Testis (tissue), 3 donors: ENCODE data around the gene ZCCHC2. TPM values are rescaled to one million over a fixed set of nuclear protein-coding genes. Genes with fewer than 3 reads are reported as not detected.

Source experiments
- DNase-seq: peaks from one replicate; pipeline ENCODE4 v3.0.0-alpha.2; 2019
- H3K27ac ChIP-seq, 2 donors: fragments of 200-600 bp; sonication (generic); one replicate each; pipeline ENCODE4 v1.5.1; 2019
- H3K27me3 ChIP-seq: fragments of 200-600 bp; sonication (generic); one replicate; pipeline ENCODE4 v1.5.1; 2019
- H3K36me3 ChIP-seq: fragments of 200-600 bp; sonication (generic); one replicate; pipeline ENCODE4 v1.5.1; 2017; ENCODE audit warnings: low read depth; ENCODE audit errors: missing control alignments
- H3K4me1 ChIP-seq: fragments of 200-600 bp; sonication (generic); one replicate; pipeline ENCODE4 v1.5.1; 2019
- H3K4me3 ChIP-seq, 2 donors: fragments of 200-600 bp; sonication (generic); one replicate each; pipeline ENCODE4 v1.5.1; 2017 to 2019
- H3K9me3 ChIP-seq: fragments of 200-600 bp; sonication (generic); one replicate; pipeline ENCODE4 v1.5.1; 2017
- POLR2A ChIP-seq: fragments of 450-650 bp; IDR thresholded peaks from one replicate; pipeline ENCODE4 v1.6.1; 2017; ENCODE audit warnings: antibody characterized with exemption, mild to moderate bottlenecking, moderate library complexity
- WGBS, 2 donors: methylation state at CpG; one replicate each; pipeline ENCODE4 v1.1.5; 2018; 5-methylcytosine and 5-hydroxymethylcytosine counted together
- intact Hi-C: fragments of 100-400 bp; cut with DNase I; formaldehyde crosslinking; loops from one replicate; pipeline ENCODE4 v1.15.1; 2023; ENCODE audit warnings: low total_unique reads
- polyA plus RNA-seq: library from polyadenylated mRNA; stranded (reverse); fragments of 350-450 nt; fragmentation: Illumina TruSeq; extraction: RNeasy Lipid Tissue Mini Kit (QIAGEN cat#74804); gene quantifications from one replicate; pipeline ENCODE4 v1.2.3, GENCODE V29; 2014; ENCODE audit warnings: low read depth, low replicate concordance; ENCODE audit not compliant: insufficient read depth
- total RNA-seq, 2 donors: library from RNA; depleted of rRNA; stranded (reverse); fragments of >200 nt; gene quantifications; one replicate each; pipeline ENCODE4 v1.2.3, GENCODE V29; 2016
- TF ChIP-seq, protein P1 (sequence below), 3 experiments: fragments of 450-650 bp in 2 of 3; fragments of 200-600 bp in 1 of 3; sonication (generic) in 1 of 3; IDR thresholded peaks; one replicate each; pipeline ENCODE4 v1.5.1; 2016 to 2019; ENCODE audit warnings: antibody characterized with exemption in 3 of 3, mild to moderate bottlenecking in 2 of 3, moderate library complexity in 1 of 3

Gene ZCCHC2
- total and polyA plus RNA-seq, 3 donors from 2014 or later = 46.2 to 56.9 (median 51.6) TPM

DNA sequence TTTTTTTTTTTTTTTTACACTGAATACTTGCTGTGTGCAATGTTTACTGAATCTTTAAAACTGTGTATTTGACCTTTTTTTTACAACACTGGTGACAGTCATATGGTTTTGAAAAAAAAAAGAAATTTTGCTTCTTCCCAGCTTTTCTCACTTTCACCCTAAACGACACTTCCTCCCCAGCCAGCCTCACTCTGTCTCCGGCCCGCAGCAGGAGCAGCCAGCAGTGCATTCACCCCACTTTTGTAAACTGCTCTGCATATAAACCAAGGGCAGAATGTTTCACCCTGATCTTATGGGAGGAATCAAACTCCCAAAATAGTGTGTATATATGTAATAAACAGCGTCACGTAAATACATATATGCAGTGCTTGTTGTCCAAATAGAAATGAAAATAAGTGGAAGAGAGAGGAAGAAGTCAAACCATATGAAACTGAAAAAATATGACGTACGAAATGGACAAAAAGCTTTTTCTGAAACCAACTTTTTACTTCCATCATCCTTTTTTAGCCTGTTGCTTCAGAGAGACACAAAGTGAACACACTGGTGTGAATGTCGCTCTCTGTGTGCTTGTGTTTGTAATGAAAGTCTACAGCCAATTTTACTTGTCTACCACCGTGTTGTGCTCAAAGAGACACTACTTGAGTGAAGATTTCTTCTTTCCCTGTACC, 54.2 kb downstream of the ZCCHC2 start:
- no peak overlapping the region for H3K4me3 ChIP-seq
- H3K27me3 ChIP-seq = no peaks in the 10 kb centered on the region
- H3K36me3 ChIP-seq = no peaks in the 10 kb centered on the region
- 91% methylated on average over 9 of the region's 9 CpGs for WGBS, 2 donors
- TF ChIP-seq, protein P1, sequence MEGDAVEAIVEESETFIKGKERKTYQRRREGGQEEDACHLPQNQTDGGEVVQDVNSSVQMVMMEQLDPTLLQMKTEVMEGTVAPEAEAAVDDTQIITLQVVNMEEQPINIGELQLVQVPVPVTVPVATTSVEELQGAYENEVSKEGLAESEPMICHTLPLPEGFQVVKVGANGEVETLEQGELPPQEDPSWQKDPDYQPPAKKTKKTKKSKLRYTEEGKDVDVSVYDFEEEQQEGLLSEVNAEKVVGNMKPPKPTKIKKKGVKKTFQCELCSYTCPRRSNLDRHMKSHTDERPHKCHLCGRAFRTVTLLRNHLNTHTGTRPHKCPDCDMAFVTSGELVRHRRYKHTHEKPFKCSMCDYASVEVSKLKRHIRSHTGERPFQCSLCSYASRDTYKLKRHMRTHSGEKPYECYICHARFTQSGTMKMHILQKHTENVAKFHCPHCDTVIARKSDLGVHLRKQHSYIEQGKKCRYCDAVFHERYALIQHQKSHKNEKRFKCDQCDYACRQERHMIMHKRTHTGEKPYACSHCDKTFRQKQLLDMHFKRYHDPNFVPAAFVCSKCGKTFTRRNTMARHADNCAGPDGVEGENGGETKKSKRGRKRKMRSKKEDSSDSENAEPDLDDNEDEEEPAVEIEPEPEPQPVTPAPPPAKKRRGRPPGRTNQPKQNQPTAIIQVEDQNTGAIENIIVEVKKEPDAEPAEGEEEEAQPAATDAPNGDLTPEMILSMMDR (IDR thresholded peaks at IDR 0.05) = no peak
- TF ChIP-seq POLR2A = no peak
- H3K4me1 ChIP-seq = no peaks in the 10 kb centered on the region
- intact Hi-C loops = no loop called here
- no peak for DNase-seq
- no peak overlapping the region for H3K27ac ChIP-seq
- no peaks in the 10 kb centered on the region for H3K9me3 ChIP-seq

GRCh38 chr18:62577765-62578164, 54.9 kb downstream of the ZCCHC2 start:
- no peak overlapping the region for H3K4me3 ChIP-seq
- H3K27me3 ChIP-seq = no peaks in the 10 kb centered on the region
- intact Hi-C loops = no loop called here
- H3K9me3 ChIP-seq = no peaks in the 10 kb centered on the region
- H3K4me1 ChIP-seq = no peaks in the 10 kb centered on the region
- no peak overlapping the region for H3K27ac ChIP-seq
- TF ChIP-seq, protein P1 (IDR thresholded peaks at IDR 0.05) = no peak
- TF ChIP-seq POLR2A = no peak
- DNase-seq = no peak
- 55 to 58% methylated on average over 2 of the region's 2 CpGs for WGBS, 2 donors
- no peaks in the 10 kb centered on the region for H3K36me3 ChIP-seq

DNA sequence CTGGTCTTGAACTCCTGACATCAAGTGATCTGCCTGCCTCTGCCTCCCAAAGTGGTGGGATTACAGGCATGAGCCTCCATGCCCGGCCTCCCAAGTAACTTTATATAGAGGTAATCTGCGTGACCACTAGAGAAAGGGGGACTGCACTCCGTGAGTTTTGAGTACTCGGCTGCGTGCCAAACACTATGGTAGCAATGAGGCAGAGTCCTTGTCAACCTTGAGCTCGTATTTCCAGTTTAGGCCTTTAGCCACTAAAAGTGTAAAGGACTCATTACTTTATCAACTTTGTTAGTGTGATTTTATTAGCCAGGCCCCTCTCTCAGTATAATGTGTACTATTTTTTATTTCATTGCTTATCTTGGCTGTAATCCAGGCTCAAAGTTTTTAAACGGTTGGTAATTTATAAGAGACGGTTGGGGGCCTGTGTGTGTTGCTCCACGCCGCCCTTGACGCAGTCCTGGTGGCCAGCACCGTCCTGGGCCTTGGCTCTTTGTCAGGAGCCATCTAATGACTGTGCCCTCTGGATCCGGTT, 56.2 kb downstream of the ZCCHC2 start:
- intact Hi-C loops = no loop called here
- Histone ChIP-seq H3K36me3 (no peaks in the 10 kb centered on the region), H3K27me3 (no peaks in the 10 kb centered on the region), H3K9me3 (no peaks in the 10 kb centered on the region), H3K27ac (no peak overlapping the region), H3K4me1 (peaks cover under 1% of the 10 kb centered on the region), H3K4me3 (no peak overlapping the region)
- no peak for DNase-seq
- TF ChIP-seq, protein P1 (IDR thresholded peaks at IDR 0.05) = no peak
- TF ChIP-seq POLR2A = no peak
- 73 to 77% methylated on average over 13 of the region's 13 CpGs for WGBS, 2 donors

- 83 to 91% methylated on average over 2 of the region's 2 CpGs for WGBS, 2 donors
- no peaks in the 10 kb centered on the region for H3K36me3 ChIP-seq
- DNase-seq = no peak
- H3K27ac ChIP-seq = no peak overlapping the region
- no peak overlapping the region for H3K4me3 ChIP-seq
- peaks cover 10% of the 10 kb centered on the region for H3K4me1 ChIP-seq
- no peaks in the 10 kb centered on the region for H3K9me3 ChIP-seq
- no peaks in the 10 kb centered on the region for H3K27me3 ChIP-seq
- intact Hi-C loops = loop anchor here (10.0 kb wide), 1 partner anchor 399 kb away; the partner anchor contains the start of genes PIGN and RELCH
- TF ChIP-seq POLR2A = no peak
- TF ChIP-seq, protein P1 (IDR thresholded peaks at IDR 0.05) = no peak
Observed at GRCh38 chr18:62583376-62583775, 60.6 kb downstream of the ZCCHC2 start.
